Cardiac muscle cell (in vitro differentiated cells and primary cell): ENCODE data around the gene CTNNAL1. TPM values are rescaled to one million over a fixed set of nuclear protein-coding genes. Genes with fewer than 3 reads are reported as not detected.
"Not testable (repeated sequence)": the region's sequence is repeated elsewhere in the genome, so short reads cannot be mapped to it uniquely, and the experiment has no call there.

Experiments used
- DNase-seq, 2 donors: peaks; one replicate each; pipeline versions ENCODE4 v3.0.0 to v3.0.0-alpha.2; 2010 to 2017; ENCODE audit warnings: low read depth in 1 of 2, low spot score in 1 of 2
- H3K27ac ChIP-seq: fragments of 200-600 bp; sonication (generic); 2 replicates; pipeline ENCODE4 v1.5.1; 2016
- H3K27me3 ChIP-seq: fragments of 200-600 bp; sonication (generic); 2 replicates; pipeline ENCODE4 v1.6.0; 2016; ENCODE audit warnings: control low read depth
- H3K36me3 ChIP-seq: fragments of 200-600 bp; sonication (generic); 2 replicates; pipeline ENCODE4 v1.5.1; 2016; ENCODE audit warnings: control low read depth
- H3K4me1 ChIP-seq: fragments of 200-600 bp; sonication (generic); 2 replicates; pipeline ENCODE4 v1.8.1; 2017; ENCODE audit warnings: low read depth, mild to moderate bottlenecking, mixed run types
- H3K4me3 ChIP-seq: fragments of 200-600 bp; sonication (generic); 2 replicates; pipeline ENCODE4 v1.5.1; 2016; ENCODE audit warnings: mild to moderate bottlenecking
- H3K9me3 ChIP-seq: fragments of 200-600 bp; sonication (generic); 2 replicates; pipeline ENCODE4 v1.5.1; 2017; ENCODE audit warnings: low read depth, mild to moderate bottlenecking, control low read depth
- CTCF ChIP-seq: IDR thresholded peaks from 2 replicates; pipeline ENCODE4 v1.5.1; 2012; ENCODE audit warnings: low read depth, mild to moderate bottlenecking, low read length
- polyA plus RNA-seq: library from polyadenylated mRNA; unstranded; fragments of >200 nt; fragmentation: Nextera tagmentation; extraction: Ambion mirVana; gene quantifications from 2 replicates; pipeline ENCODE4 v1.2.1, GENCODE V29; 2016
- total RNA-seq: library from RNA; depleted of rRNA; stranded (reverse); fragments of >200 nt; gene quantifications from 2 replicates; pipeline ENCODE4 v1.2.3, GENCODE V29; 2016

Gene CTNNAL1
- total and polyA plus RNA-seq, 2 experiments from 2014 or later, result 64.7 to 102 TPM

- no peaks in the 10 kb centered on the region for H3K9me3 ChIP-seq
- H3K4me1 ChIP-seq, result peaks cover 12% of the 10 kb centered on the region
- peak in 1 of 2 donors; percentile 4 for DNase-seq
- no peaks in the 10 kb centered on the region for H3K27me3 ChIP-seq
- H3K27ac ChIP-seq, result peak overlapping the region; percentile 96
- no peaks in the 10 kb centered on the region for H3K36me3 ChIP-seq
- H3K4me3 ChIP-seq, result peak overlapping the region; percentile 91
- TF ChIP-seq CTCF, result no peak
Measured at GRCh38 chr9:108933231-108933717, 80.0 kb downstream of the CTNNAL1 start.

DNA sequence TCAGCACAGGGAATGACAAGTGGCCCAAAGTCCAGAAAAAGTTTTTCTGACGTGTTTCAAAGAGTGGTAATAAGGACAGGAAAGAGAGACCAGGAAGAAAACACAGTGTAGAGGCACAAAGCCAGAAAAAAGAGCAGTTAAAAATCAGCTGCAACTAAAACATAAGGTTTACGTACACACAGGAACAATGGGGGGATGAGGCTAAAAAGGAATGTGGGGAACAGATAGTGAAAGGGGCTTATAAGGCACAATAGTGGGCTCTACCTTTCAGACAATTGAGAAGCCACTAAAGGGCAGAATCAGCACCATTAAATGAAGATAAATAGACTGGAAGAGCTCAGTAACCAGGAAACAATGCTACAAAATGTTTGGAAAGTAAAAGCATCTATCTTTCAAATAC lies 84.9 kb downstream of the CTNNAL1 start:
- peaks cover 41% of the 10 kb centered on the region for H3K36me3 ChIP-seq
- no peak overlapping the region for H3K27ac ChIP-seq
- peaks cover 5% of the 10 kb centered on the region for H3K4me1 ChIP-seq
- no peak for DNase-seq
- no peak overlapping the region for H3K4me3 ChIP-seq
- no peak for TF ChIP-seq CTCF
- no peaks in the 10 kb centered on the region for H3K9me3 ChIP-seq
- H3K27me3 ChIP-seq, result no peaks in the 10 kb centered on the region

DNA sequence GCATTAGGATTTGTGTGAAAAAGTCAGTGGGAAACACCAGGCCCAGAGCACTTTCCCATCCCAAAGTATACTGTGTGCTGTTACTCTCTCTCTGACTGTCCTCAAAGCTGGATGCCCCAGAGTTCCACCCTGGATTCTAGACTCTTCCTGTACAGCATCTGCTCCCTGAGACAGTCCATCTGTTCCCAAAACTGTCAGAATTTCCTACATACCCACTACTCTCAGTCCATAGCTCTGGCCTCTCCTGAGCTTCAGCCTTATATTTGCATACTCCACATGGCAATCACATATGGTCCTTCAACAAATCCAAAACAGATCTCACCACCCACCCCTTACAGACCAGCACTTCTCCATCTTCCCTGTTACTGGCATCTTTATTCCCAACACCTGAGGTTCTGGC lies 88.8 kb downstream of the CTNNAL1 start:
- Histone ChIP-seq H3K27me3 (no peaks in the 10 kb centered on the region), H3K27ac (no peak overlapping the region), H3K4me1 (no peaks in the 10 kb centered on the region), H3K9me3 (no peaks in the 10 kb centered on the region), H3K36me3 (peaks cover 64% of the 10 kb centered on the region), H3K4me3 (no peak overlapping the region)
- no peak for TF ChIP-seq CTCF
- DNase-seq, result no peak

DNA sequence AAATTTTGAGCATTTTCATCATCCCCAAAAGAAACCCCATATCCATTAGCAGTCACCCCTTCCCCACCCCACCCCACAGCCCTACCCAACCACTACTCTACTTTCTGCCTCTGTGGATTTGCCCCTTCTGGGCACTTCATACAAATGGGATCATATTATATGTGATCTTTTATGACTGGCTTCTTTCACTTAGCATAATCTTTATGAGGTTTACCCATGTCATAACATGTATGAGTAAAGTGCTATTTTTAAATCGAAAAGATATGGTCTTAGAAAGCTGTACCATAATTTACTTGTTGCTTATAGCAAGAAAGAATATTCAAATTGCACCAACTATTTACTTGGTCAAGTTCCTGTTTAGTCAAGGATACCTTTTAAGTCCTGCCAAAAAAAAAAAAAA lies 92.1 kb downstream of the CTNNAL1 start:
- peaks cover 62% of the 10 kb centered on the region for H3K36me3 ChIP-seq

GRCh38 chr9:108920401-108920800 lies 92.9 kb downstream of the CTNNAL1 start:
- H3K27me3 ChIP-seq, H3K27ac ChIP-seq, H3K9me3 ChIP-seq, H3K4me1 ChIP-seq, DNase-seq, H3K4me3 ChIP-seq: not testable (repeated sequence)
- H3K36me3 ChIP-seq, result peaks cover 62% of the 10 kb centered on the region

More for the DNA sequence above, 92.1 kb downstream of the CTNNAL1 start:
- H3K27me3 ChIP-seq, result no peaks in the 10 kb centered on the region
- H3K9me3 ChIP-seq, result no peaks in the 10 kb centered on the region
- no peaks in the 10 kb centered on the region for H3K4me1 ChIP-seq
- no peak overlapping the region for H3K4me3 ChIP-seq
- TF ChIP-seq CTCF, result no peak
- H3K27ac ChIP-seq, result no peak overlapping the region
- no peak for DNase-seq

DNA sequence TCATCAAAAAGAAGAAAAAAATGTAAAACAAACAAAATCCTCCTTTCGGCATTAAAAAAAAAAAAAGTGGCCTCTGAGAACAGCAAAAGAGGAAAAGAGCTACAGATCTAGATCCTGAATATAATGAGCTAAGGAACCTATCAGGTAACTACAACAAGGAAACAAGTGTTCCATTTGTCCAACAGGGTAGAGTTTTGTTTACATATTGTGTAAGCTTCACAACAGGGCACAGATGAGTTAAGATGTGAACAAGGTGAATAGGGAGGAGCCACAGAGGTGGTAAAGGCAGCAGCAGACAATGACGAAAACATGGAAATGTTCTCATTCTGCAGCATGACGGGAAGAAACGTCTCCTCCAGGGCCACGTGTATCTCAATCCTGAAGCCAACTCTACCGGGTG lies 93.8 kb downstream of the CTNNAL1 start:
- no peaks in the 10 kb centered on the region for H3K4me1 ChIP-seq
- H3K36me3 ChIP-seq, result peaks cover 64% of the 10 kb centered on the region
- H3K27ac ChIP-seq, result no peak overlapping the region
- no peaks in the 10 kb centered on the region for H3K9me3 ChIP-seq
- DNase-seq, result no peak
- H3K4me3 ChIP-seq, result no peak overlapping the region
- no peak for TF ChIP-seq CTCF
- no peaks in the 10 kb centered on the region for H3K27me3 ChIP-seq
